CD4-positive, alpha-beta memory T cell (primary cell): ENCODE data around the gene TERB2. TPM values are rescaled to one million over a fixed set of nuclear protein-coding genes. Genes with fewer than 3 reads are reported as not detected.
A peak's percentile ranks its signal among the peaks of the same experiment; 100 is the strongest.
"Not testable (repeated sequence)": the region's sequence is repeated elsewhere in the genome, so short reads cannot be mapped to it uniquely, and the experiment has no call there.

ENCODE experiments used
- CTCF ChIA-PET: fragments of 350-600 bp; sonication (Branson Sonifier 250); formaldehyde crosslinking; loops from one replicate; lab custom pipeline; 2021; ENCODE audit warnings: inconsistent platforms; ENCODE audit not compliant: partially characterized antibody; lab: Charles Lee
- POLR2A ChIA-PET: fragments of 350-600 bp; sonication (Branson Sonifier 250); formaldehyde crosslinking; loops from one replicate; lab custom pipeline; 2021; ENCODE audit not compliant: partially characterized antibody; lab: Charles Lee
- DNase-seq, 5 donors: peaks; one replicate each; pipeline versions ENCODE4 v3.0.0 to v3.0.0-alpha.2; 2020 to 2022; ENCODE audit warnings: mixed read lengths in 1 of 5
- H3K27ac ChIP-seq: one replicate; pipeline ENCODE4 v1.7.0; 2013; ENCODE audit warnings: low read depth, low read length
- H3K27me3 ChIP-seq: 2 replicates; pipeline ENCODE4 v1.7.0; 2013; ENCODE audit warnings: mild to moderate bottlenecking, low read length, moderate library complexity; ENCODE audit not compliant: insufficient read depth
- H3K36me3 ChIP-seq: 2 replicates; pipeline ENCODE4 v1.7.0; 2013; ENCODE audit warnings: mild to moderate bottlenecking, low read length, moderate library complexity; ENCODE audit not compliant: insufficient read depth
- H3K4me1 ChIP-seq: 2 replicates; pipeline ENCODE4 v1.7.0; 2013; ENCODE audit warnings: mild to moderate bottlenecking, low read length, moderate library complexity; ENCODE audit not compliant: insufficient read depth
- H3K4me3 ChIP-seq, 2 donors: one replicate each; pipeline ENCODE4 v1.7.0; 2013; ENCODE audit warnings: low read length in 2 of 2, mild to moderate bottlenecking in 1 of 2
- H3K9me3 ChIP-seq, 2 donors: one replicate each; pipeline ENCODE4 v1.7.0; 2013; ENCODE audit warnings: low read length in 2 of 2, control low read depth in 1 of 2; ENCODE audit not compliant: control insufficient read depth in 1 of 2
- H3K27ac Mint-ChIP-seq, 7 donors: one replicate each; pipeline ENCODE4 v1.8.0; 2020 to 2021; ENCODE audit warnings: mixed read lengths in 7 of 7, mild to moderate bottlenecking in 6 of 7, inconsistent platforms in 3 of 7, moderate library complexity in 3 of 7
- H3K27me3 Mint-ChIP-seq, 2 donors: one replicate each; pipeline ENCODE4 v1.8.0; 2020 to 2021; ENCODE audit warnings: mixed read lengths in 2 of 2
- H3K36me3 Mint-ChIP-seq, 2 donors: one replicate each; pipeline ENCODE4 v1.8.0; 2020 to 2021; ENCODE audit warnings: mixed read lengths in 2 of 2, inconsistent platforms in 1 of 2, mild to moderate bottlenecking in 1 of 2
- H3K4me1 Mint-ChIP-seq, 4 donors: one replicate each; pipeline ENCODE4 v1.8.0; 2020 to 2021; ENCODE audit warnings: mixed read lengths in 4 of 4, mild to moderate bottlenecking in 1 of 4
- H3K4me3 Mint-ChIP-seq, 8 donors: one replicate each; pipeline ENCODE4 v1.8.0; 2020 to 2021; ENCODE audit warnings: mixed read lengths in 8 of 8, mild to moderate bottlenecking in 7 of 8, moderate library complexity in 6 of 8, inconsistent platforms in 3 of 8
- H3K9me3 Mint-ChIP-seq, 8 donors: one replicate each; pipeline ENCODE4 v1.8.0; 2020 to 2021; ENCODE audit warnings: mixed read lengths in 8 of 8, mild to moderate bottlenecking in 5 of 8, inconsistent platforms in 3 of 8, moderate library complexity in 1 of 8
- intact Hi-C: fragments of 100-400 bp; cut with micrococcal nuclease; formaldehyde crosslinking; loops from one replicate; pipeline ENCODE4 v1.15.1; 2023
- polyA plus RNA-seq, 2 donors: library from polyadenylated mRNA; unstranded; fragments of 300-500 nt; fragmentation: Illumina TruSeq; gene quantifications; one replicate each; pipeline ENCODE4 v1.2.3, GENCODE V29; 2021
- total RNA-seq, 2 experiments: library from RNA; stranded (reverse); gene quantifications; one replicate each; pipeline ENCODE4 v1.2.3, GENCODE V29; 2021

Gene TERB2
- total and polyA plus RNA-seq, 4 experiments from 2014 or later: not detected

DNA sequence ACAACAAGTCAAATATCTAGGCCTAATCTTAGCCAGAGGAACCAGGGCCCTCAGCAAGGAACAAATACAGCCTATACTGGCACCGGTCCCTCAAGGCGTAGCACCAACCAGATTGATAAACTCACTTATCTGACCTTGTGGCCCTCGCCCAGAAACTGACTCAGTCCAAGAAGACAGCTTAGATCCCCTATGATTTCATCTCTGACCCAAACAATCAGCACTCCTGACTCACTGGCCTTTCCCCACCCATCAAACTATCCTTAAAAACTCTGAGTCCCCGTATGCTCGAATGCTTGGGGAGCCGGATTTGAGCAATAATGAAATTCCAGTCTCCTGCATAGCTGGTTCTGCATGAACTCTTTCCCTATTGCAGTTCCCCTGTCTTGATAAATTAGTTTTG, 64.9 kb downstream of the TERB2 start:
- intact Hi-C loops: no loop called here
- H3K4me1 ChIP-seq: peaks cover 17% of the 10 kb centered on the region
- POLR2A ChIA-PET: no interaction called here
- peaks cover 9 to 16% of the 10 kb centered on the region in 2 donors for H3K27me3 Mint-ChIP-seq
- H3K9me3 ChIP-seq: no peaks in the 10 kb centered on the region
- no peak for DNase-seq
- no peaks in the 10 kb centered on the region for H3K36me3 Mint-ChIP-seq
- no peaks in the 10 kb centered on the region for H3K36me3 ChIP-seq
- CTCF ChIA-PET: interaction anchor here (0.6 kb wide), 1 partner anchor 68 kb away, joined by 3 read pairs; no protein-coding TSS in a partner anchor
- H3K4me3 ChIP-seq: no peak overlapping the region
- peaks cover 0 to 5% (median 0%) of the 10 kb centered on the region in 8 donors for H3K9me3 Mint-ChIP-seq
- H3K27me3 ChIP-seq: no peaks in the 10 kb centered on the region
- peak overlapping the region; percentile 21 to 69 (median 61) for H3K4me3 Mint-ChIP-seq
- H3K4me1 Mint-ChIP-seq: peaks cover 10 to 29% (median 13%) of the 10 kb centered on the region in 4 donors
- peak overlapping the region in 2 of 7 donors; percentile 27 to 35 for H3K27ac Mint-ChIP-seq
- no peak overlapping the region for H3K27ac ChIP-seq

DNA sequence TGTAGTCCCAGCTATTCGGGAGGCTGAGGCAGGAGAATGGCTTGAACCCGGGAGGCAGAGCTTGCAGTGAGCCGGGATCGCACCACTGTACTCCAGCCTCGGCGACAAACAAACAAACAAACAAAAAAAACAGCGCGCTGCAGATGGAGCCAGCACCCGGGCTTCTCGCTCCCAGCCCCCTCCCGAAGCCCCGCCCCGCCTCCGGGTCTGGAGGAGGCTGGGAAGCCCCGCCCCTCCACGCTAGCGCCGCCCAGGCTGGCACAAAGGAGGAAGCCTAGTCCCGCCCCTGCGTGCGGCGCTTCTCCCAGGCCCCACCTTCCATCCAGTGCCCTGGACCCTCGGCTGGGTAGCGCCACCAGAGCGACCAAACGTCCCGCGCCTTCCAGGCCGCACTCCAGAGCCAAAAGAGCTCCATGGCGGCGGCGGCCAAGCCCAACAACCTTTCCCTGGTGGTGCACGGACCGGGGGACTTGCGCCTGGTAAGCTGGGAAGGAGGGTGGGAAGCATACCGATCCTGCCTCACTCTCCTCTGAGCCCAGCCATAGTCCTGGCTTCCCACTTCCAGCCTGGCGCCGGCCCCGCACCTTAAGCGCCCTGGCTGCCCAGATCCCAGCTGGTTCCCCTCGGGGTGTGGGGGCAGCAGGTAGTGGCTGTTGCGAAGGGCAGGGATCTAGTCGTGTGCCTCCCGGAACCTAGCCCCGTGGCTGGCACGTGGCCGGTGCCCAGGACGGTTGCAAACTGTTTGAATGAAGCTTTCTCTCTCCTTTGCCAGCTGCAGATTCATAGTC, 66.6 kb downstream of the TERB2 start, which contains the start of gene SORD:
Gene SORD, plus strand, starts transcription at position 325 of the 788 bp plus-strand sequence. Its CDS starts 89 bp downstream, at position 414.
- Mint-ChIP-seq H3K27me3 (peaks cover 7 to 13% of the 10 kb centered on the region in 2 donors), H3K27ac (peak within 1 kb of the TSS in 6 of 7 donors; percentile 35 to 85 (median 74)), H3K9me3 (no peaks in the 10 kb centered on the region), H3K36me3 (no peaks in the 10 kb centered on the region), H3K4me1 (peaks cover 10 to 30% (median 13%) of the 10 kb centered on the region in 4 donors), H3K4me3 (peak within 1 kb of the TSS; percentile 88 to 92 (median 90))
- H3K9me3 ChIP-seq: no peaks in the 10 kb centered on the region
- peaks cover 17% of the 10 kb centered on the region for H3K4me1 ChIP-seq
- H3K27me3 ChIP-seq: no peaks in the 10 kb centered on the region
- intact Hi-C loops: no loop called here
- DNase-seq: peak; percentile 82 to 85 (median 84)
- POLR2A ChIA-PET: interaction anchor here (1.1 kb wide), 1 partner anchor 312 kb away, joined by 5 read pairs; the partner anchor contains the start of genes B2M and PATL2
- H3K36me3 ChIP-seq: no peaks in the 10 kb centered on the region
- H3K27ac ChIP-seq: peak within 1 kb of the TSS; percentile 42
- CTCF ChIA-PET: interaction anchor here (0.5 to 1.1 kb wide), 3 partner anchors 14 to 26 kb away, joined by 3 to 5 read pairs (median 3); no protein-coding TSS in a partner anchor
- H3K4me3 ChIP-seq: peak within 1 kb of the TSS; percentile 73 to 90

- Histone ChIP-seq H3K36me3 (no peaks in the 10 kb centered on the region), H3K27ac (no peak overlapping the region), H3K9me3 (no peaks in the 10 kb centered on the region), H3K4me1 (peaks cover 17% of the 10 kb centered on the region), H3K27me3 (no peaks in the 10 kb centered on the region), H3K4me3 (peak overlapping the region; percentile 73 to 90)
- ChIA-PET CTCF (interaction anchor here (1.1 kb wide), 1 partner anchor 13 kb away, joined by 5 read pairs; no protein-coding TSS in a partner anchor), POLR2A (interaction anchor here (1.1 kb wide), 1 partner anchor 312 kb away, joined by 5 read pairs; the partner anchor contains the start of genes B2M and PATL2)
- Mint-ChIP-seq H3K27me3 (peaks cover 2 to 10% of the 10 kb centered on the region in 2 donors), H3K9me3 (no peaks in the 10 kb centered on the region), H3K36me3 (no peaks in the 10 kb centered on the region), H3K4me1 (peaks cover 10 to 30% (median 13%) of the 10 kb centered on the region in 4 donors), H3K27ac (peak overlapping the region in 6 of 7 donors; percentile 35 to 85 (median 52)), H3K4me3 (peak overlapping the region; percentile 88 to 92 (median 90))
- DNase-seq: peak in 1 of 5 donors; percentile 4
- intact Hi-C loops: no loop called here
These were observed 67.3 kb downstream of the TERB2 start for GRCh38 chr15:45023659-45024225.

- H3K36me3 ChIP-seq, H3K27me3 ChIP-seq, H3K27ac ChIP-seq, H3K9me3 ChIP-seq, H3K9me3 Mint-ChIP-seq, H3K4me3 ChIP-seq, POLR2A ChIA-PET, H3K36me3 Mint-ChIP-seq, intact Hi-C loops, H3K27ac Mint-ChIP-seq, DNase-seq, H3K27me3 Mint-ChIP-seq, H3K4me3 Mint-ChIP-seq: not testable (repeated sequence)
- peaks cover 10 to 30% (median 13%) of the 10 kb centered on the region in 4 donors for H3K4me1 Mint-ChIP-seq
- CTCF ChIA-PET: interaction anchor here (1.3 kb wide), 1 partner anchor 14 kb away, joined by 3 read pairs; no protein-coding TSS in a partner anchor
- peaks cover 17% of the 10 kb centered on the region for H3K4me1 ChIP-seq
These were observed 68.2 kb downstream of the TERB2 start for GRCh38 chr15:45024649-45025048.

DNA sequence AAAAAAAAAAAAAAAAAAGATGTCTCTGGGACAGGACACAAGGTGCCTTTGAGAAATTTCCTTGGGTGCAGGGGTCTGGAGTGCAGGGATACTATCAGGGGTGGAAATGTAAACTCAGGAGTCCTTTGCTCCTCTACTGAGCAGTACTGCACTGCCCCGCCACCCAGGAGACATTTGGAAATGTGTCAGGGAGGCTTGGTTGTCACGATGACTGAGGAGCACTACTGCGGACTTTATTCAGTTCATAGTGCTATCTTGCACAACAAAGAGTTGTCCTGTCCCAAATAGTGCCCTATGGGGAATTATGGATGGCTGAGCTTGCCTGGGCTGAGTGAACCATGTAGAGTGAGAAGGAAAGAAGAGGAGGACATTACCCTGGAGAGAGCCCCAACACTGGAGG, 69.1 kb downstream of the TERB2 start:
- peaks cover 17% of the 10 kb centered on the region for H3K4me1 ChIP-seq
- CTCF ChIA-PET: interaction anchor here (1.3 kb wide), 1 partner anchor 13 kb away, joined by 3 read pairs; no protein-coding TSS in a partner anchor
- intact Hi-C loops, H3K9me3 Mint-ChIP-seq, POLR2A ChIA-PET, H3K36me3 Mint-ChIP-seq, H3K27ac ChIP-seq, H3K4me3 ChIP-seq, H3K27me3 ChIP-seq, H3K27me3 Mint-ChIP-seq, H3K9me3 ChIP-seq, DNase-seq, H3K36me3 ChIP-seq: not testable (repeated sequence)
- peak overlapping the region in 1 of 7 donors; percentile 43 for H3K27ac Mint-ChIP-seq
- peaks cover 10 to 30% (median 13%) of the 10 kb centered on the region in 4 donors for H3K4me1 Mint-ChIP-seq
- H3K4me3 Mint-ChIP-seq: peak overlapping the region in 1 of 8 donors; percentile 65

- no peak overlapping the region for H3K4me3 ChIP-seq
- no peaks in the 10 kb centered on the region for H3K36me3 ChIP-seq
- ChIA-PET POLR2A (no interaction called here), CTCF (interaction anchor here (1.2 kb wide), 1 partner anchor 173 kb away, joined by 4 read pairs; no protein-coding TSS in a partner anchor)
- no peaks in the 10 kb centered on the region for H3K27me3 ChIP-seq
- H3K4me1 Mint-ChIP-seq: peaks cover 10 to 30% (median 11%) of the 10 kb centered on the region in 4 donors
- peaks cover 0 to 9% of the 10 kb centered on the region in 2 donors for H3K36me3 Mint-ChIP-seq
- no peak overlapping the region for H3K4me3 Mint-ChIP-seq
- H3K27ac Mint-ChIP-seq: no peak overlapping the region
- DNase-seq: no peak
- H3K27ac ChIP-seq: no peak overlapping the region
- H3K9me3 ChIP-seq: no peaks in the 10 kb centered on the region
- no peaks in the 10 kb centered on the region for H3K9me3 Mint-ChIP-seq
- H3K27me3 Mint-ChIP-seq: no peaks in the 10 kb centered on the region
- H3K4me1 ChIP-seq: peaks cover 17% of the 10 kb centered on the region
- intact Hi-C loops: no loop called here
These were observed 70.2 kb downstream of the TERB2 start for GRCh38 chr15:45026651-45027190.
